Measurements from ENCODE around the gene UVRAG.

DNA sequence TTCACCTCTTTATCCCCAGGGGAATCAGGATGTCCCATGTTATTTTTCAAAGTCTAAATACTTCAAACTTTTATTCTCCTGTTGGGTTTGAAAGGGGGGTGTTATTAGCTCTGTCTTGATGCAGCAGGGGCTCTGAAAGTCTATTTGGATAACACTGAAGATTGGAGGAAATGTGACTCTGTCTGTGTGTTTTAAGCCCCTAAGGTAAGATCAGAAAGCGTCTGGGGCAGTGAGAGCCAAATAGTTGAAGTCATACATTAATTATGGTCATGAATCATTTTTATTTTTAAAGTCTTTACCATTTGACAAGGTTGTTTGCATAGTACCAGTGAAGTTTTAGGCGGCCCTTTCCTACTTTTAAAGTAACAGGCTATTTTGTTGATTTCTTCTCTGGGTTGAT is 139.0 kb downstream of the UVRAG start:
- TF ChIP-seq ATF3 (IDR thresholded peaks at IDR 0.05) (no peak), ZBTB33 (IDR thresholded peaks at IDR 0.05) (no peak), JUND (IDR thresholded peaks at IDR 0.05) (no peak), GABPA (IDR thresholded peaks at IDR 0.05 in 1 of 2, conservative IDR thresholded peaks at IDR 0.05 in 1 of 2) (no peak), TAF1 (conservative IDR thresholded peaks at IDR 0.05) (no peak), RAD21 (IDR thresholded peaks at IDR 0.05) (no peak), YY1 (IDR thresholded peaks at IDR 0.05) (no peak), RXRA (IDR thresholded peaks at IDR 0.05) (no peak), SP1 (IDR thresholded peaks at IDR 0.05) (no peak)
- TF ChIP-seq, protein P1, sequence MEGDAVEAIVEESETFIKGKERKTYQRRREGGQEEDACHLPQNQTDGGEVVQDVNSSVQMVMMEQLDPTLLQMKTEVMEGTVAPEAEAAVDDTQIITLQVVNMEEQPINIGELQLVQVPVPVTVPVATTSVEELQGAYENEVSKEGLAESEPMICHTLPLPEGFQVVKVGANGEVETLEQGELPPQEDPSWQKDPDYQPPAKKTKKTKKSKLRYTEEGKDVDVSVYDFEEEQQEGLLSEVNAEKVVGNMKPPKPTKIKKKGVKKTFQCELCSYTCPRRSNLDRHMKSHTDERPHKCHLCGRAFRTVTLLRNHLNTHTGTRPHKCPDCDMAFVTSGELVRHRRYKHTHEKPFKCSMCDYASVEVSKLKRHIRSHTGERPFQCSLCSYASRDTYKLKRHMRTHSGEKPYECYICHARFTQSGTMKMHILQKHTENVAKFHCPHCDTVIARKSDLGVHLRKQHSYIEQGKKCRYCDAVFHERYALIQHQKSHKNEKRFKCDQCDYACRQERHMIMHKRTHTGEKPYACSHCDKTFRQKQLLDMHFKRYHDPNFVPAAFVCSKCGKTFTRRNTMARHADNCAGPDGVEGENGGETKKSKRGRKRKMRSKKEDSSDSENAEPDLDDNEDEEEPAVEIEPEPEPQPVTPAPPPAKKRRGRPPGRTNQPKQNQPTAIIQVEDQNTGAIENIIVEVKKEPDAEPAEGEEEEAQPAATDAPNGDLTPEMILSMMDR (IDR thresholded peaks at IDR 0.05; ENCODE audit: low read depth, low read length, missing input control): no peak
- TF ChIP-seq, protein P2, sequence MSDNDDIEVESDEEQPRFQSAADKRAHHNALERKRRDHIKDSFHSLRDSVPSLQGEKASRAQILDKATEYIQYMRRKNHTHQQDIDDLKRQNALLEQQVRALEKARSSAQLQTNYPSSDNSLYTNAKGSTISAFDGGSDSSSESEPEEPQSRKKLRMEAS (IDR thresholded peaks at IDR 0.05): no peak
- TF ChIP-seq, protein P3, sequence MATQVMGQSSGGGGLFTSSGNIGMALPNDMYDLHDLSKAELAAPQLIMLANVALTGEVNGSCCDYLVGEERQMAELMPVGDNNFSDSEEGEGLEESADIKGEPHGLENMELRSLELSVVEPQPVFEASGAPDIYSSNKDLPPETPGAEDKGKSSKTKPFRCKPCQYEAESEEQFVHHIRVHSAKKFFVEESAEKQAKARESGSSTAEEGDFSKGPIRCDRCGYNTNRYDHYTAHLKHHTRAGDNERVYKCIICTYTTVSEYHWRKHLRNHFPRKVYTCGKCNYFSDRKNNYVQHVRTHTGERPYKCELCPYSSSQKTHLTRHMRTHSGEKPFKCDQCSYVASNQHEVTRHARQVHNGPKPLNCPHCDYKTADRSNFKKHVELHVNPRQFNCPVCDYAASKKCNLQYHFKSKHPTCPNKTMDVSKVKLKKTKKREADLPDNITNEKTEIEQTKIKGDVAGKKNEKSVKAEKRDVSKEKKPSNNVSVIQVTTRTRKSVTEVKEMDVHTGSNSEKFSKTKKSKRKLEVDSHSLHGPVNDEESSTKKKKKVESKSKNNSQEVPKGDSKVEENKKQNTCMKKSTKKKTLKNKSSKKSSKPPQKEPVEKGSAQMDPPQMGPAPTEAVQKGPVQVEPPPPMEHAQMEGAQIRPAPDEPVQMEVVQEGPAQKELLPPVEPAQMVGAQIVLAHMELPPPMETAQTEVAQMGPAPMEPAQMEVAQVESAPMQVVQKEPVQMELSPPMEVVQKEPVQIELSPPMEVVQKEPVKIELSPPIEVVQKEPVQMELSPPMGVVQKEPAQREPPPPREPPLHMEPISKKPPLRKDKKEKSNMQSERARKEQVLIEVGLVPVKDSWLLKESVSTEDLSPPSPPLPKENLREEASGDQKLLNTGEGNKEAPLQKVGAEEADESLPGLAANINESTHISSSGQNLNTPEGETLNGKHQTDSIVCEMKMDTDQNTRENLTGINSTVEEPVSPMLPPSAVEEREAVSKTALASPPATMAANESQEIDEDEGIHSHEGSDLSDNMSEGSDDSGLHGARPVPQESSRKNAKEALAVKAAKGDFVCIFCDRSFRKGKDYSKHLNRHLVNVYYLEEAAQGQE (IDR thresholded peaks at IDR 0.05): no peak
